ENCODE measurements around the gene SHH.

- TF ChIP-seq CTCF (IDR thresholded peaks at IDR 0.05) (no peak), POLR2A (IDR thresholded peaks at IDR 0.05) (no peak)
These were observed 37.8 kb upstream of the SHH start for GRCh38 chr7:155850001-155850436.

Measured in upper lobe of left lung (tissue), 4 donors.